Spleen (tissue), 11 donors: ENCODE measurements around the gene TSPAN3. TPM values are rescaled to one million over a fixed set of nuclear protein-coding genes. Genes with fewer than 3 reads are reported as not detected.
A peak's percentile ranks its signal among the peaks of the same experiment; 100 is the strongest.

Experiments
- DNase-seq: peaks from one replicate; pipeline ENCODE4 v3.0.0-alpha.2; 2020
- H3K27ac ChIP-seq, 8 donors: fragments of 200-600 bp; sonication (generic) in 7 of 8; 1 replicate in 4 of 8; 2 replicates in 4 of 8; pipeline versions ENCODE4 v1.5.0 to v1.8.0; 2016 to 2021; ENCODE audit warnings: inconsistent platforms in 4 of 8, mild to moderate bottlenecking in 4 of 8, moderate library complexity in 1 of 8
- H3K27me3 ChIP-seq, 7 donors: fragments of 200-600 bp; sonication (generic) in 6 of 7; replicated peaks in 1 of 7; 1 replicate in 4 of 7; 2 replicates in 3 of 7; pipeline versions ENCODE4 v1.5.0 to v1.8.0; 2016 to 2021; ENCODE audit warnings: inconsistent platforms in 3 of 7, mild to moderate bottlenecking in 1 of 7
- H3K36me3 ChIP-seq, 6 donors: fragments of 200-600 bp; sonication (generic) in 5 of 6; 1 replicate in 4 of 6; 2 replicates in 2 of 6; pipeline versions ENCODE4 v1.5.0 to v1.8.0; 2016 to 2021; ENCODE audit warnings: inconsistent platforms in 2 of 6
- H3K4me1 ChIP-seq, 6 donors: fragments of 200-600 bp; sonication (generic) in 5 of 6; 1 replicate in 3 of 6; 2 replicates in 3 of 6; pipeline versions ENCODE4 v1.5.0 to v1.8.0; 2016 to 2021; ENCODE audit warnings: inconsistent platforms in 3 of 6
- H3K4me3 ChIP-seq, 8 donors: fragments of 200-600 bp; sonication (generic) in 7 of 8; 1 replicate in 4 of 8; 2 replicates in 4 of 8; pipeline versions ENCODE4 v1.5.0 to v1.8.0; 2016 to 2021; ENCODE audit warnings: inconsistent platforms in 4 of 8, mild to moderate bottlenecking in 4 of 8, moderate library complexity in 2 of 8
- H3K9me3 ChIP-seq, 8 donors: fragments of 200-600 bp; sonication (generic) in 7 of 8; 1 replicate in 4 of 8; 2 replicates in 4 of 8; pipeline versions ENCODE4 v1.5.0 to v1.8.0; 2016 to 2021; ENCODE audit warnings: inconsistent platforms in 4 of 8
- POLR2A ChIP-seq, 3 donors: fragments of 450-650 bp; IDR thresholded peaks; one replicate each; pipeline ENCODE4 v1.5.1; 2017; ENCODE audit warnings: antibody characterized with exemption in 3 of 3, mild to moderate bottlenecking in 1 of 3
- POLR2AphosphoS5 ChIP-seq, 3 donors: sonication (generic); formaldehyde crosslinking; IDR thresholded peaks; one replicate each; pipeline ENCODE4 v1.5.1; 2017; ENCODE audit warnings: antibody characterized with exemption in 3 of 3
- WGBS, 5 donors: extraction: QIAGEN DNeasy Blood & Tissue Kit in 3 of 5; methylation state at CpG; one replicate each; pipeline versions ENCODE4 v1.1.5 to v1.1.7; 2013 to 2018; 5-methylcytosine and 5-hydroxymethylcytosine counted together
- intact Hi-C: fragments of 100-400 bp; cut with DNase I; formaldehyde crosslinking; loops from one replicate; pipeline ENCODE4 v1.15.0; 2023; ENCODE audit warnings: low total_unique reads
- polyA plus RNA-seq, 3 donors: library from polyadenylated mRNA; stranded (reverse); fragments of 200-250 nt; gene quantifications; one replicate each; pipeline ENCODE4 v1.2.1, GENCODE V29; 2013
- total RNA-seq, 7 donors: library from RNA; depleted of rRNA in 3 of 7; stranded (reverse); fragments of >200 nt in 3 of 7; fragmentation: NEBNext Ultra II Directional in 4 of 7; extraction: Animal tissue kit (Norgen Biotek cat#: 25700) in 4 of 7; gene quantifications; one replicate each; pipeline versions ENCODE4 v1.1.0 to v1.2.1, GENCODE V29; 2016 to 2021
- TF ChIP-seq, protein P1 (sequence below), 11 experiments: fragments of 200-600 bp in 7 of 11; fragments of 450-650 bp in 4 of 11; sonication (generic) in 4 of 11; IDR thresholded peaks in 8 of 11; conservative IDR thresholded peaks in 3 of 11; 1 replicate in 7 of 11; 2 replicates in 4 of 11; pipeline versions ENCODE4 v1.4.0 to v1.8.0; 2016 to 2021; ENCODE audit warnings: antibody characterized with exemption in 11 of 11, inconsistent platforms in 4 of 11, mild to moderate bottlenecking in 1 of 11
- donor health status: healthy with polysubstance abuse.
- donor health status: DM: no; HTN: no; CAD: no; lungs with moderate emphysema.
- donor health status: DM: no; HTN: no; CAD: no.
- donor health status: Bipolar disorder and iron deficiency.
- donor health status: healthy.
- donor health status: DM: no; HTN: no; CAD: no.
- donor health status: DM: yes; HTN: yes; CAD: no.

Gene TSPAN3
- total and polyA plus RNA-seq, 10 donors = 98.5 to 276 (median 141) TPM

DNA sequence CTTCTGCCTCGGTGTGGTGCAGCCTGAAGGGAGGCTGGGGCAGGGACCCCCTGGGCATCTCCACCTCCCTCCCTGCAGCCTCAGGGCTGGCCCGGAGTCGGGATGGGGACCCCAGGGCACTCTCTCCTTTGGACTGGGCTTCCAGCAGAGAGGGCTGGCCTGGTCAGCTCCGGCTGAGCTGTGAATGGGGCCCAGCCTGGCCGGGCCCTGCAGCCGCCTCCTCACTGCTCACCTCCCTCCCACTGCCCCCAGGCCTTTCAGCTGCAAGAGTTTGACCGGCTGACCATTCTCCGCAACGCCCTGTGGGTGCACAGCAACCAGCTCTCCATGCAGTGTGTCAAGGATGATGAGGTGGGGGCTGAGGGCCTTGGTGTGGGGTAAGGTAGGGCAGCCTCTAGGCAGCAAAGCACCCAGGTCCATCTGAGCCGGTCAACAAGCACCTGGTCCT is 40.0 kb downstream of the TSPAN3 start:
- no peaks in the 10 kb centered on the region for H3K27me3 ChIP-seq
- 82 to 93% (median 88%) methylated on average over 4 to 10 of the region's 10 CpGs for WGBS, 5 donors
- peaks cover 0 to 73% (median 42%) of the 10 kb centered on the region in 6 donors for H3K4me1 ChIP-seq
- peak overlapping the region in 3 of 8 donors; percentile 21 to 52 (median 50) for H3K27ac ChIP-seq
- H3K9me3 ChIP-seq = no peaks in the 10 kb centered on the region
- peaks cover 0 to 100% (median 61%) of the 10 kb centered on the region in 6 donors for H3K36me3 ChIP-seq
- TF ChIP-seq, protein P1, sequence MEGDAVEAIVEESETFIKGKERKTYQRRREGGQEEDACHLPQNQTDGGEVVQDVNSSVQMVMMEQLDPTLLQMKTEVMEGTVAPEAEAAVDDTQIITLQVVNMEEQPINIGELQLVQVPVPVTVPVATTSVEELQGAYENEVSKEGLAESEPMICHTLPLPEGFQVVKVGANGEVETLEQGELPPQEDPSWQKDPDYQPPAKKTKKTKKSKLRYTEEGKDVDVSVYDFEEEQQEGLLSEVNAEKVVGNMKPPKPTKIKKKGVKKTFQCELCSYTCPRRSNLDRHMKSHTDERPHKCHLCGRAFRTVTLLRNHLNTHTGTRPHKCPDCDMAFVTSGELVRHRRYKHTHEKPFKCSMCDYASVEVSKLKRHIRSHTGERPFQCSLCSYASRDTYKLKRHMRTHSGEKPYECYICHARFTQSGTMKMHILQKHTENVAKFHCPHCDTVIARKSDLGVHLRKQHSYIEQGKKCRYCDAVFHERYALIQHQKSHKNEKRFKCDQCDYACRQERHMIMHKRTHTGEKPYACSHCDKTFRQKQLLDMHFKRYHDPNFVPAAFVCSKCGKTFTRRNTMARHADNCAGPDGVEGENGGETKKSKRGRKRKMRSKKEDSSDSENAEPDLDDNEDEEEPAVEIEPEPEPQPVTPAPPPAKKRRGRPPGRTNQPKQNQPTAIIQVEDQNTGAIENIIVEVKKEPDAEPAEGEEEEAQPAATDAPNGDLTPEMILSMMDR (IDR thresholded peaks at IDR 0.05 in 8 of 11, conservative IDR thresholded peaks at IDR 0.05 in 3 of 11) = no peak
- no peak for TF ChIP-seq POLR2AphosphoS5 (IDR thresholded peaks at IDR 0.05)
- no peak for TF ChIP-seq POLR2A (IDR thresholded peaks at IDR 0.05)
- no peak overlapping the region for H3K4me3 ChIP-seq
- peak; percentile 75 for DNase-seq
- intact Hi-C loops = no loop called here

DNA sequence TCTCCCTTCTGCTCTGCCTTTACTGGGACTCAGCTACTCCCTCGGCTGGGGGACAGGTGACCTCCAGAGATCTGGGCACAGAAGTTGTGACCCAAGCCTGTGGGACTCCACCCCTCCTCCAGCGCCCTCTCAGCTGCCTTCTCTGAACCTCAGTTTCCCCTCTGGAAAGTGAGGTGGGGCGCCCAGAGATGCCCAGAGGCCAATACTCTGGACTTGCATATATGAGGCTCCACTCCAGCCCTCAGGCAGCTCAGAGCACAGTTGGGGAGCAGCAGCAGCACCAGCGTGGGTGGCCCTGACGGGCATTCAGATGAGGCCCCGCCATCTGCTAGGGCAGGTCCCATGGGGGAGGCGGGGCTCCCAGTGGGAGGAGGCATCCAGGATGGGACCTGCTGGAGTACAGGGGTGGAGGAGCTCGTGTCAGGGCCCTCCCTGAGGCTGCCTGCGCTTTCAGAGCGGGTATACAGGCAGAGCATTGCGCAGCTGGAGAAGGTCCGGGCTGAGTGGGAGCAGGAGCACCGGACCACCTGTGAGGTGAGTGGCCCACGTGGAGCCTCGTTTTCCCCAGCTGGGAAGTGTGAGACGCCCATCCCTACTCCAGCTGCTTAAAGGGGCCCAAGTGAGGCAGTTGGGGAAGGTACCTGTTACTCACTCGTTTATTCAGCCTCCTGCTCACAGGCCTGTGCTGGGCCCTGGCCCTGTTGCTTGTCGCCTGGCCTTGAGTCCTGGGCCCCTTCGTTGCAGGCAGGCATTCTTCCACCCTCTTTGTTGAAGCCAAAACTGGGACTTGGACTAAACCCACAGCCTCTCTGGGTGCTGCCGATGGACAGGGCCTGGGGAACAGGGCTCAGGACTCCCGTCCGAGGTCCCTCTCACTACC is 40.6 kb downstream of the TSPAN3 start:
- no peak overlapping the region for H3K4me3 ChIP-seq
- H3K27me3 ChIP-seq = no peaks in the 10 kb centered on the region
- peaks cover 0 to 100% (median 55%) of the 10 kb centered on the region in 6 donors for H3K36me3 ChIP-seq
- H3K27ac ChIP-seq = peak overlapping the region in 2 of 8 donors; percentile 50 to 52
- intact Hi-C loops = no loop called here
- peaks cover 0 to 71% (median 40%) of the 10 kb centered on the region in 6 donors for H3K4me1 ChIP-seq
- 81 to 93% (median 85%) methylated on average over 11 to 22 of the region's 22 CpGs for WGBS, 5 donors
- DNase-seq = peak; percentile 78
- TF ChIP-seq POLR2AphosphoS5 (IDR thresholded peaks at IDR 0.05) = peak in 1 of 3 donors; percentile 49
- TF ChIP-seq, protein P1 (IDR thresholded peaks at IDR 0.05 in 8 of 11, conservative IDR thresholded peaks at IDR 0.05 in 3 of 11) = no peak
- no peaks in the 10 kb centered on the region for H3K9me3 ChIP-seq

DNA sequence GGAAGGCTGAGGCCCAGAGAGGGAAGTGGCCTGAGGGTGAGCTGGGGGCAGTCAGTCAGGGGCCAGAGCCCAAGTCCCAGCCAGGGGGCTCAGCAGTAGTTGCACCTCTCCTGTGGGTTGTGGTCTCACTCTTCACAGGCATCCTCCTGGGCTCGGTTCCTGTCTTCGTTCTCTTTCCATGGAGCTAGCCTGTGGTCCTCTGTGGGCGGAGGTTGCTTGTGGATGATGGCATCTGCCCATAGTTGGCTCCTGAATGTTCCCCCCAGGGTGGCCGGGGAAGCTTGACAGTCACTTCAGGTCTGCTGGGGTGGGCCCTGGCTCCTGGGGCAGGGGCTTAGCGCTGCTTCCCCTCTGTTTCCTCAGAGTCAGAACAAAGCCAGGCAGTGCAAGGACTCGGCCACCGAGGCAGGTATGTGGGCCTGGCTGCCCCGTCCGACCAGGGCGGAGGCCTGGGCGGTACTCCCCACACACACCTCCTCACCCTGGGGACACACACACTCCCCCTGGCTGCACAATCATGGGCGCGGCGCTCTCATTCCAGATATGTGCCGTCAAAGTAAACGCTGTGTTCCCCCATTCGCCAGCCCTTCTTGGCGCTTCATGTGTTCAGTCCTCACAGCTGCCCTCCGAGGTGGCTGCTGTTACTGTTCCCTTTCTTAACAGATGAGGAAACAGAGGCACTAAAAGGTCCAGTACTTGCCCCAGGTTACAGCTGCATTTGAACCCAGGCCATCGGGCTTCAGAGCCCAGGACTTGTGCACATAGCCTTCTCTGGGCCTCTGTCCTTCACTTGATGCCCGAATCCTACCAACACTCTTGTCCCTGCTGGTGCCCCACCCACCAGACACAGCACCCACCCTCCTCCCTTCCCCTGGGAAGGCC is 41.5 kb downstream of the TSPAN3 start:
- Histone ChIP-seq H3K9me3 (no peaks in the 10 kb centered on the region), H3K36me3 (peaks cover 0 to 98% (median 54%) of the 10 kb centered on the region in 6 donors), H3K4me1 (peaks cover 0 to 67% (median 36%) of the 10 kb centered on the region in 6 donors), H3K27ac (peak overlapping the region in 1 of 8 donors; percentile 50), H3K4me3 (peak overlapping the region in 1 of 8 donors; percentile 24), H3K27me3 (no peaks in the 10 kb centered on the region)
- DNase-seq = peak; percentile 68
- whole genome bisulfite sequencing, 5 donors = 88 to 92% (median 90%) methylated on average over 19 to 21 of the region's 21 CpGs
- intact Hi-C loops = loop anchor here (10.0 kb wide), 3 partner anchors 55 to 515 kb away; no protein-coding TSS in a partner anchor
- TF ChIP-seq POLR2AphosphoS5 (IDR thresholded peaks at IDR 0.05) = peak in 1 of 3 donors; percentile 57
- TF ChIP-seq, protein P1 (IDR thresholded peaks at IDR 0.05 in 8 of 11, conservative IDR thresholded peaks at IDR 0.05 in 3 of 11) = no peak
